Effector memory CD8-positive, alpha-beta T cell (primary cell): ENCODE data around the gene NGEF.
A peak's percentile ranks its signal among the peaks of the same experiment; 100 is the strongest.

Source experiments
- ATAC-seq: fragments of 150-1000 bp; cut with Tn5 transposase; replicated peaks from 2 replicates; pipeline ENCODE4 v1.10.0; 2021; ENCODE audit warnings: mild to moderate bottlenecking, moderate library complexity
- DNase-seq, 3 experiments: peaks; one replicate each; pipeline ENCODE4 v3.0.0; 2021
- H3K27ac Mint-ChIP-seq, 2 donors: one replicate each; pipeline ENCODE4 v1.8.0; 2022; ENCODE audit warnings: mild to moderate bottlenecking in 2 of 2, mixed read lengths in 2 of 2, moderate library complexity in 2 of 2
- H3K27me3 Mint-ChIP-seq, 2 donors: one replicate each; pipeline ENCODE4 v1.8.0; 2022; ENCODE audit warnings: mixed read lengths in 2 of 2
- H3K36me3 Mint-ChIP-seq: one replicate; pipeline ENCODE4 v1.8.0; 2022; ENCODE audit warnings: mild to moderate bottlenecking, moderate library complexity, mixed read lengths; ENCODE audit not compliant: insufficient read depth
- H3K4me1 Mint-ChIP-seq, 2 donors: one replicate each; pipeline ENCODE4 v1.8.0; 2022; ENCODE audit warnings: low read depth in 2 of 2, mixed read lengths in 2 of 2
- H3K4me3 Mint-ChIP-seq, 2 donors: one replicate each; pipeline ENCODE4 v1.8.0; 2022; ENCODE audit warnings: mild to moderate bottlenecking in 2 of 2, mixed read lengths in 2 of 2, moderate library complexity in 2 of 2
- H3K9me3 Mint-ChIP-seq, 2 donors: one replicate each; pipeline ENCODE4 v1.8.0; 2022; ENCODE audit warnings: mixed read lengths in 2 of 2

The NGEF gene

GRCh38 chr2:232951181-232951580 lies 61.9 kb downstream of the NGEF start:
- H3K36me3 Mint-ChIP-seq, result no peaks in the 10 kb centered on the region
- H3K27me3 Mint-ChIP-seq, result peaks cover 17 to 37% of the 10 kb centered on the region in 2 donors
- no peaks in the 10 kb centered on the region for H3K4me1 Mint-ChIP-seq
- H3K27ac Mint-ChIP-seq, result no peak overlapping the region
- no peak overlapping the region for H3K4me3 Mint-ChIP-seq
- no peak for DNase-seq
- H3K9me3 Mint-ChIP-seq, result no peaks in the 10 kb centered on the region
- ATAC-seq, result no peak

- Mint-ChIP-seq H3K4me3 (no peak overlapping the region), H3K27ac (no peak overlapping the region), H3K27me3 (peaks cover 16 to 33% of the 10 kb centered on the region in 2 donors), H3K4me1 (no peaks in the 10 kb centered on the region), H3K36me3 (no peaks in the 10 kb centered on the region), H3K9me3 (no peaks in the 10 kb centered on the region)
- DNase-seq, result no peak
- no peak for ATAC-seq
Measured at GRCh38 chr2:232950751-232951150, 62.3 kb downstream of the NGEF start.

GRCh38 chr2:232949016-232949415 lies 64.0 kb downstream of the NGEF start:
- H3K27me3 Mint-ChIP-seq, result peaks cover 9 to 19% of the 10 kb centered on the region in 2 donors
- H3K4me3 Mint-ChIP-seq, result no peak overlapping the region
- ATAC-seq (no peak), DNase-seq (no peak)
- H3K4me1 Mint-ChIP-seq, result no peaks in the 10 kb centered on the region
- no peaks in the 10 kb centered on the region for H3K36me3 Mint-ChIP-seq
- H3K27ac Mint-ChIP-seq, result no peak overlapping the region
- H3K9me3 Mint-ChIP-seq, result no peaks in the 10 kb centered on the region

GRCh38 chr2:232942831-232943230 lies 70.2 kb downstream of the NGEF start:
- Mint-ChIP-seq H3K27me3 (peaks cover under 1 to 13% of the 10 kb centered on the region in 2 donors), H3K4me1 (peaks cover 0 to 3% of the 10 kb centered on the region in 2 donors), H3K9me3 (no peaks in the 10 kb centered on the region), H3K27ac (no peak overlapping the region), H3K36me3 (peaks cover 3% of the 10 kb centered on the region), H3K4me3 (no peak overlapping the region)
- ATAC-seq, result no peak
- no peak for DNase-seq

GRCh38 chr2:232941912-232942594 lies 71.0 kb downstream of the NGEF start:
- Mint-ChIP-seq H3K36me3 (peaks cover 3% of the 10 kb centered on the region), H3K9me3 (no peaks in the 10 kb centered on the region), H3K4me3 (no peak overlapping the region), H3K4me1 (peaks cover 0 to 3% of the 10 kb centered on the region in 2 donors), H3K27ac (no peak overlapping the region), H3K27me3 (peaks cover 9 to 21% of the 10 kb centered on the region in 2 donors)
- ATAC-seq (no peak), DNase-seq (no peak)

- Mint-ChIP-seq H3K4me3 (no peak overlapping the region), H3K9me3 (no peaks in the 10 kb centered on the region), H3K36me3 (peaks cover 3% of the 10 kb centered on the region), H3K27ac (no peak overlapping the region), H3K27me3 (peaks cover 10 to 23% of the 10 kb centered on the region in 2 donors), H3K4me1 (peaks cover 0 to 3% of the 10 kb centered on the region in 2 donors)
- no peak for ATAC-seq
- DNase-seq, result no peak
Measured at GRCh38 chr2:232941400-232941799, 71.7 kb downstream of the NGEF start.

GRCh38 chr2:232940724-232941123 lies 72.3 kb downstream of the NGEF start:
- H3K4me1 Mint-ChIP-seq, result peaks cover 0 to 3% of the 10 kb centered on the region in 2 donors
- peaks cover 3% of the 10 kb centered on the region for H3K36me3 Mint-ChIP-seq
- H3K9me3 Mint-ChIP-seq, result no peaks in the 10 kb centered on the region
- DNase-seq (no peak), ATAC-seq (no peak)
- H3K27me3 Mint-ChIP-seq, result peaks cover 10 to 23% of the 10 kb centered on the region in 2 donors
- no peak overlapping the region for H3K27ac Mint-ChIP-seq
- H3K4me3 Mint-ChIP-seq, result no peak overlapping the region

GRCh38 chr2:232937278-232937906 lies 75.7 kb downstream of the NGEF start:
- Mint-ChIP-seq H3K27me3 (peaks cover 21 to 38% of the 10 kb centered on the region in 2 donors), H3K4me3 (no peak overlapping the region), H3K4me1 (peaks cover 0 to 3% of the 10 kb centered on the region in 2 donors), H3K9me3 (no peaks in the 10 kb centered on the region), H3K27ac (no peak overlapping the region), H3K36me3 (no peaks in the 10 kb centered on the region)
- DNase-seq (no peak), ATAC-seq (no peak)

- H3K4me3 Mint-ChIP-seq, result no peak overlapping the region
- peaks cover 52 to 60% of the 10 kb centered on the region in 2 donors for H3K27me3 Mint-ChIP-seq
- H3K4me1 Mint-ChIP-seq, result peaks cover 2 to 3% of the 10 kb centered on the region in 2 donors
- no peaks in the 10 kb centered on the region for H3K36me3 Mint-ChIP-seq
- no peak for ATAC-seq
- no peak for DNase-seq
- no peak overlapping the region for H3K27ac Mint-ChIP-seq
- no peaks in the 10 kb centered on the region for H3K9me3 Mint-ChIP-seq
Measured at GRCh38 chr2:232931636-232932035, 81.4 kb downstream of the NGEF start.

GRCh38 chr2:232930059-232930400 lies 83.0 kb downstream of the NGEF start:
- Mint-ChIP-seq H3K27me3 (peaks cover 68 to 76% of the 10 kb centered on the region in 2 donors), H3K36me3 (no peaks in the 10 kb centered on the region), H3K4me1 (peaks cover 5 to 8% of the 10 kb centered on the region in 2 donors), H3K4me3 (peak overlapping the region in 1 of 2 donors; percentile 52), H3K9me3 (no peaks in the 10 kb centered on the region), H3K27ac (no peak overlapping the region)
- no peak for ATAC-seq
- no peak for DNase-seq

GRCh38 chr2:232929303-232930058 lies 83.6 kb downstream of the NGEF start:
- peaks cover 5 to 8% of the 10 kb centered on the region in 2 donors for H3K4me1 Mint-ChIP-seq
- DNase-seq, result no peak
- peaks cover 74 to 82% of the 10 kb centered on the region in 2 donors for H3K27me3 Mint-ChIP-seq
- ATAC-seq, result no peak
- no peak overlapping the region for H3K27ac Mint-ChIP-seq
- no peaks in the 10 kb centered on the region for H3K36me3 Mint-ChIP-seq
- peak overlapping the region; percentile 52 to 63 for H3K4me3 Mint-ChIP-seq
- H3K9me3 Mint-ChIP-seq, result no peaks in the 10 kb centered on the region

- ATAC-seq (no peak), DNase-seq (no peak)
- H3K9me3 Mint-ChIP-seq, result no peaks in the 10 kb centered on the region
- H3K27me3 Mint-ChIP-seq, result peaks cover 75 to 82% of the 10 kb centered on the region in 2 donors
- H3K4me1 Mint-ChIP-seq, result peaks cover 5 to 8% of the 10 kb centered on the region in 2 donors
- no peaks in the 10 kb centered on the region for H3K36me3 Mint-ChIP-seq
- no peak overlapping the region for H3K27ac Mint-ChIP-seq
- peak overlapping the region; percentile 56 to 63 for H3K4me3 Mint-ChIP-seq
Measured at GRCh38 chr2:232928551-232929302, 84.3 kb downstream of the NGEF start.
